KOPT-K1 (cell line): Measurements from ENCODE around the gene ZNF222.

Source experiments
- H3K27ac ChIP-seq: fragments of 200-600 bp; sonication (generic); 2 replicates; pipeline ENCODE4 v1.5.1; 2016; ENCODE audit warnings: antibody characterized with exemption, mild to moderate bottlenecking, low read depth, low read length; ENCODE audit not compliant: poor library complexity, severe bottlenecking
- H3K36me3 ChIP-seq: fragments of 200-600 bp; sonication (generic); 2 replicates; pipeline ENCODE4 v1.5.1; 2017; ENCODE audit warnings: antibody characterized with exemption, mild to moderate bottlenecking, low read length, moderate library complexity; ENCODE audit not compliant: insufficient read depth
- H3K9me3 ChIP-seq: fragments of 200-600 bp; sonication (generic); 2 replicates; pipeline ENCODE4 v1.5.1; 2017; ENCODE audit warnings: antibody characterized with exemption, low read length, mild to moderate bottlenecking; ENCODE audit not compliant: insufficient read depth, poor library complexity, severe bottlenecking

The ZNF222 gene

GRCh38 chr19:44025217-44025936 is at the start of gene ZNF222:
TSS of gene ZNF222 (plus strand) at chr19:44025379. CDS start at chr19:44025437, 58 bp downstream.
- Histone ChIP-seq H3K9me3 (peaks cover 28% of the 10 kb centered on the region), H3K36me3 (peaks cover 38% of the 10 kb centered on the region), H3K27ac (peak within 1 kb of the TSS; percentile 60)

DNA sequence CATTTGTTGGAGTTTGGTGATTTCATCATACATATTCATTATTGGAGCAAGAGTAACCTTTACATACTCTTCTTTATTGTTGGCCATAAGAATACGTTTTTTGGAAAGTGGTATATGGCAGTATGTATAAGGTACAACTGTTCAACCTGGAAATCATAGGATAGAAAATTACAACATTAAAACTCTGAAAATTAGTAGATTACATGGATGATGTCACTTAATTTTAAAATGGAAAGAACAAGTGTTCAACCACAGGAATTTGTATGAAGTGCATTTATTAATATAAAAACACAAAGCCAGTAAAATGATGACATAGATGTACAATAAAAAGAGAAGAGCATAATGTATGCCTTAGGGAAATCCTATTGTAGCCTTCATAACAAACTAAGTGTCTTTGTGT is 48.4 kb upstream of the ZNF222 start:
- no peak overlapping the region for H3K27ac ChIP-seq
- H3K9me3 ChIP-seq, result no peaks in the 10 kb centered on the region
- H3K36me3 ChIP-seq, result no peaks in the 10 kb centered on the region

DNA sequence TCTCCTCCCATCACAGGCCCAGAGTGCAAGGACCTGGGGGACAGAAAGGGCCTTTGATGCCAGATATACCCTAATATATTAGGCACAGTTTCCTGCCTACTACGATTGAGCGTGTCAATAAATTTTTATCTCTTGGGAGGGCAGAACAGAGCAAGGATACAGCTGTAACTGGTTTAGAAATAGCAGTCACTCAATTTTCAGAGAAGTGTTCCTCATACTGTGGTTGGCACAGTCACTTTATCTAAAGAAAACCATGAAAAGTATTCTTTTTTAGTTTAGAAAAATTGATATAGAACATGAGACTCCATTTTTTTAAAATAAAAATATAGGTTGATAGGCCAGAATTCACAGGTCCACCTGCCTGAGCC is 41.7 kb upstream of the ZNF222 start:
- Histone ChIP-seq H3K9me3 (no peaks in the 10 kb centered on the region), H3K27ac (peak overlapping the region; percentile 50), H3K36me3 (no peaks in the 10 kb centered on the region)

DNA sequence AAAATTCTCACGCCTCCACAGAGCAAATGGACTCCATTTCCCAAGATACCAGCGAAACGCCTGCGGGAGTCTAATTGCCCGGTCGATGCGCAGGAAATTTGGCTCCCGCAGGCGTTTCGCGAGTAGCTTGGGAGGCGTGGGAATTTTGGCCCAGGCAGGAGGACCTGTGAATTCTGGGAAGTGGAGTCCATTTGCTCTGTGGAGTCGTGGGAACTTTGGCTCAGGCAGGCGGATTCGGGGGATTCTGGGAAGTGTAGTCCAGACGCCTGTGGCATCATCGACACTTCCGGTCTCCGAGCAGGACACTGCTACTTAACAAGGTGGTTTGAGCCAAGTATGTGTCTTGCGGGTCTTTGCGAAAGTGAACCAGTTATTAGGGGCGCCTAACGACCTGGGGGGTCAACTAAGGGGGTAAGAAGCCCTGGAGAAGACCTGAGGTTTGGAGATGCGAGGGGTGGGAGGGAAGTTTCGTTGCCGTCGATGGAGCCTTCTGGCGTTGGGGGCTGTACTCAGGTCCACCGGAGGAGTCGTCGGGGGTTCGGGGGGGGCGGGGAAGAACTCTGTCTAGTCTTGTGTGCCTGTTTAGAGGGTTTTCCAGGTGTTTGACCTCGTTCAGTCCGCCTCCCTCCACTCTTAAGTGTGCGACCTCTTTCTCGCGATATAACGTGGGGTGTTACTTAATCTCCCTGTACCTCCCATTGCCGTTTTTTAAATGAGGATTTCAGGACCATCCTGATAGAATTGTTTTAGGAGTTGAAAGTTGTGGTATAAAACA is 41.1 kb upstream of the ZNF222 start, which contains the start of gene ZNF155:
Gene ZNF155, plus strand, starts transcription at position 277 of the 775 bp plus-strand sequence. CDS start 4,356 bp downstream, outside the sequence.
- H3K9me3 ChIP-seq, result no peaks in the 10 kb centered on the region
- peaks cover 3% of the 10 kb centered on the region; the same call in 1 of the 2 replicates for H3K36me3 ChIP-seq
- peak within 1 kb of the TSS; percentile 50 for H3K27ac ChIP-seq

DNA sequence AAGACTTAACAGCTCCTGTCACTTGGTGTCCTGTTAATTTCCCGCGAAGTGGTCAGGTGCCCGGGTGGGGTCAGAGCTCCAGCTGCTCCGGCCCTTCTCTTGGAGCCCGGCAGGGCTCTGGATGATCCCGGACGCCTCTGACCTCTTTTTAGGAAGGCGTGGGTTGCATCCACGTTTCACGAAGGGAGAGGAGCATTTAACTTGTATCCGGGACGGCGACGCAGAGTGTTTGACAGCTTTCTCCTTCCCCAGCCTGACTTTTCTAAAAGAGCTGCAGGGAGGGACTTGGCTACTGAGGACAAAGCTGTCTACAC is 40.5 kb upstream of the ZNF222 start:
- H3K36me3 ChIP-seq, result peaks cover 8% of the 10 kb centered on the region; the same call in 1 of the 2 replicates
- H3K9me3 ChIP-seq, result no peaks in the 10 kb centered on the region
- H3K27ac ChIP-seq, result peak overlapping the region; percentile 50

DNA sequence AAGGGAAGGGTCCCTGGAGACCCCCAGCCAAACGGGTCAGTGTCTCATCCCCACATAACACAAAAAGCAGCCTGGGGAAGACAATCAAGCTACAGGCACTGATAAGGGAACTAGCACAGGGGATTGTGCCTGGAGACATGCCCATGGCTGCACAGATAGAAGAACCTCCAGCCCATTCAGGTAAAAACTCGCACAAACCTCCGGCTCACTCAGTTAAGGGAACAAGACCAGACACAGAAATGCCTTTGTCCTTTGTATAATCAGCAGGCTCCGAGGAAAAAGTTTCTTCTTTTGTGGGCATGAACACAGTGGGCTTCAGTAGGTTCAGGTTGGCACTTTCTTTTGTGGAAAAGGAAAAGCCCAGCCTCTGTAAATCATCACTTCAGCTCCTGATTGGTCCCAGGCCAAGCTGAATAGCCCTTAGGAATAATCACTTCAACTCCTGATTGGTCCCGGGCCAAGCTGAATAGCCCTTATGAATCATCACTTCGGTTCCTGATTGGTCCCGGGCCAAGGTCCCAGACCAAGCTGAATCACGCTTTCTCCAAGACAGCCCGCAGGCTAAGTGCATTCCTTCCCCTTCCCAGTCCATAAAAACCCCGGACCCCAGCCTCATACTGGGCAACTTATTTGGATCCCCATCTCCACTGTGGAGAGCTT is 27.4 kb upstream of the ZNF222 start:
- Histone ChIP-seq H3K9me3 (no peaks in the 10 kb centered on the region), H3K36me3 (peaks cover 40% of the 10 kb centered on the region)

GRCh38 chr19:44002212-44002565 is 23.0 kb upstream of the ZNF222 start:
- H3K36me3 ChIP-seq, result peaks cover 14% of the 10 kb centered on the region
- peaks cover 7% of the 10 kb centered on the region for H3K9me3 ChIP-seq
- peak overlapping the region; percentile 67 for H3K27ac ChIP-seq

More for the DNA sequence above, 27.4 kb upstream of the ZNF222 start:
- H3K27ac ChIP-seq, result no peak overlapping the region

GRCh38 chr19:44002566-44003460 is 22.4 kb upstream of the ZNF222 start, which contains the start of gene ZNF230:
TSS of gene ZNF230 (plus strand) at chr19:44002957. CDS start at chr19:44007079, 4,122 bp downstream.
- H3K27ac ChIP-seq, result peak within 1 kb of the TSS; percentile 67
- H3K9me3 ChIP-seq, result peaks cover 14% of the 10 kb centered on the region
- H3K36me3 ChIP-seq, result peaks cover 16% of the 10 kb centered on the region

- H3K9me3 ChIP-seq, result peaks cover 21% of the 10 kb centered on the region
- H3K36me3 ChIP-seq, result peaks cover 23% of the 10 kb centered on the region
- H3K27ac ChIP-seq, result peak overlapping the region; percentile 67
These were observed 21.6 kb upstream of the ZNF222 start for GRCh38 chr19:44003461-44004009.

GRCh38 chr19:44005973-44006372 is 19.2 kb upstream of the ZNF222 start:
- H3K36me3 ChIP-seq, result peaks cover 48% of the 10 kb centered on the region
- H3K9me3 ChIP-seq, result peaks cover 45% of the 10 kb centered on the region
- H3K27ac ChIP-seq, result no peak overlapping the region

DNA sequence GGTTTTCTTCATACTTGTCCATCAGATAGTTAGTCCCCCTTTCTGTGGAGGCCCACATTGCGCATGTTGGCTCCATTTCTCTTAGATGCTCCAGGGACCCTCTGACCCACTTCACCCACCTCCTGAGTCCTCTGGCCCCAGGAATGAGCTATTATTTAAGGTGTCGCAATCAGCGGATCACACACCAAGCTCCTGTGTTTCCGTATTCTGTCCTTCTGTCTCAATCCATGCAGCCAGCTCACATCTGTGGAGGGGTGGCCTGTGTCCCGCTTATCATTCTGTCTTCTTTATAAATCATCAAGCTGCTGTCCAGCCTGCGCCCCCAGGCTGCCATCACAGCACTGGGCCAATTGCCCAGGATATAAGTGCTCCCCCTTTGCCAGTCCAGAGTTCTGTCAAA is 17.7 kb upstream of the ZNF222 start:
- Histone ChIP-seq H3K9me3 (peaks cover 60% of the 10 kb centered on the region), H3K36me3 (peaks cover 63% of the 10 kb centered on the region), H3K27ac (no peak overlapping the region)

GRCh38 chr19:44010468-44010867 is 14.7 kb upstream of the ZNF222 start:
- Histone ChIP-seq H3K27ac (no peak overlapping the region), H3K9me3 (peaks cover 80% of the 10 kb centered on the region), H3K36me3 (peaks cover 67% of the 10 kb centered on the region)

- H3K36me3 ChIP-seq, result no peaks in the 10 kb centered on the region
- H3K9me3 ChIP-seq, result peaks cover 8% of the 10 kb centered on the region
- H3K27ac ChIP-seq, result no peak overlapping the region
These were observed 5.7 kb upstream of the ZNF222 start for GRCh38 chr19:44019498-44019897.

DNA sequence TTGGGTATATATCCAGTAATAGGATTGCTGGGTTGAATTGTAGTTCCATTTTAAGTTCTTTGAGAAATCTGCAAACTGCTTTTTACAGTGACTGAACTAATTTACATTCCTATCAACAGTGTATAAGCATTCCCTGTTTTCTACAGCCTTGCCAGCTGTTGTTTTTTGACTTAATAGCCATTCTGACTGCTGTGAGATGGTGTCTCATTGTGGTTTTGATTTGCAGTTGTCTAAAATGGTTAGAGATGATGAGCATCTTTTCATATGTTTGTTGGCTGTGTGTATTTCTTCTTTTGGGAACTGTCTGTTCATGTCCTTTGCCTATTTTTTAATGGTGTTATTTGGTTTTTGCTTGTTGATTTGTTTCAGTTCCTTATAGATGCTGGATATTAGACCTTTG is 4.0 kb upstream of the ZNF222 start:
- H3K9me3 ChIP-seq, result peaks cover 4% of the 10 kb centered on the region
- H3K36me3 ChIP-seq, result no peaks in the 10 kb centered on the region
- no peak overlapping the region for H3K27ac ChIP-seq
